ENCODE results near the gene GPR137B.

The GPR137B gene

GRCh38 chr1:236193184-236193583 lies 50.8 kb downstream of the GPR137B start:
- DNase-seq (ENCODE audit: low read depth in 3 of 3, low spot score in 1 of 3) = no peak

- DNase-seq (ENCODE audit: low read depth in 3 of 3, low spot score in 1 of 3) = no peak
These were observed 58.6 kb downstream of the GPR137B start for GRCh38 chr1:236200925-236201324.

- DNase-seq (ENCODE audit: low read depth in 3 of 3, low spot score in 1 of 3) = no peak
These were observed 59.4 kb downstream of the GPR137B start for GRCh38 chr1:236201786-236202185.

- no peak for DNase-seq (ENCODE audit: low read depth in 3 of 3, low spot score in 1 of 3)
These were observed 61.7 kb downstream of the GPR137B start for GRCh38 chr1:236204039-236204438.

- no peak for DNase-seq (ENCODE audit: low read depth in 3 of 3, low spot score in 1 of 3)
These were observed 62.3 kb downstream of the GPR137B start for GRCh38 chr1:236204656-236205055.

- DNase-seq (ENCODE audit: low read depth in 3 of 3, low spot score in 1 of 3) = no peak
These were observed 64.2 kb downstream of the GPR137B start for GRCh38 chr1:236206548-236206947.

GRCh38 chr1:236207121-236207520 lies 64.8 kb downstream of the GPR137B start:
- DNase-seq (ENCODE audit: low read depth in 3 of 3, low spot score in 1 of 3) = no peak

- no peak for DNase-seq (ENCODE audit: low read depth in 3 of 3, low spot score in 1 of 3)
These were observed 65.2 kb downstream of the GPR137B start for GRCh38 chr1:236207569-236207968.

- no peak for DNase-seq (ENCODE audit: low read depth in 3 of 3, low spot score in 1 of 3)
These were observed 66.8 kb downstream of the GPR137B start for GRCh38 chr1:236209185-236209584.

GRCh38 chr1:236209713-236210112 lies 67.4 kb downstream of the GPR137B start:
- no peak for DNase-seq (ENCODE audit: low read depth in 3 of 3, low spot score in 1 of 3)

- no peak for DNase-seq (ENCODE audit: low read depth in 3 of 3, low spot score in 1 of 3)
These were observed 69.5 kb downstream of the GPR137B start for GRCh38 chr1:236211815-236212214.

GRCh38 chr1:236213534-236213933 lies 71.2 kb downstream of the GPR137B start:
- no peak for DNase-seq (ENCODE audit: low read depth in 3 of 3, low spot score in 1 of 3)

GRCh38 chr1:236214761-236215160 lies 72.4 kb downstream of the GPR137B start:
- DNase-seq (ENCODE audit: low read depth in 3 of 3, low spot score in 1 of 3) = no peak

- no peak for DNase-seq (ENCODE audit: low read depth in 3 of 3, low spot score in 1 of 3)
These were observed 78.1 kb downstream of the GPR137B start for GRCh38 chr1:236220473-236220872.

- DNase-seq (ENCODE audit: low read depth in 3 of 3, low spot score in 1 of 3) = no peak
These were observed 80.3 kb downstream of the GPR137B start for GRCh38 chr1:236222632-236223031.

- DNase-seq (ENCODE audit: low read depth in 3 of 3, low spot score in 1 of 3) = no peak
These were observed 86.1 kb downstream of the GPR137B start for GRCh38 chr1:236228411-236228810.

- no peak for DNase-seq (ENCODE audit: low read depth in 3 of 3, low spot score in 1 of 3)
These were observed 92.8 kb downstream of the GPR137B start for GRCh38 chr1:236235116-236235515.

- no peak for DNase-seq (ENCODE audit: low read depth in 3 of 3, low spot score in 1 of 3)
These were observed 96.8 kb downstream of the GPR137B start for GRCh38 chr1:236239092-236239585.

GRCh38 chr1:236240675-236241074 lies 98.3 kb downstream of the GPR137B start:
- no peak for DNase-seq (ENCODE audit: low read depth in 3 of 3, low spot score in 1 of 3)

- DNase-seq (ENCODE audit: low read depth in 3 of 3, low spot score in 1 of 3) = no peak
These were observed 100.2 kb downstream of the GPR137B start for GRCh38 chr1:236242568-236242967.

GRCh38 chr1:236247286-236247685 lies 104.9 kb downstream of the GPR137B start:
- DNase-seq (ENCODE audit: low read depth in 3 of 3, low spot score in 1 of 3) = no peak

- no peak for DNase-seq (ENCODE audit: low read depth in 3 of 3, low spot score in 1 of 3)
These were observed 109.2 kb downstream of the GPR137B start for GRCh38 chr1:236251587-236251986.

GRCh38 chr1:236253119-236253518 lies 110.8 kb downstream of the GPR137B start:
- no peak for DNase-seq (ENCODE audit: low read depth in 3 of 3, low spot score in 1 of 3)

Data from stimulated activated CD4-positive, alpha-beta T cell treated with anti-CD3 and anti-CD28 coated beads, TNF-alpha, amount 100 ng/mL, for 1 hour (primary cell).